Measurements from ENCODE around the gene FUZ. TPM values are rescaled to one million over a fixed set of nuclear protein-coding genes. Genes with fewer than 3 reads are reported as not detected.

The FUZ gene, protein sequence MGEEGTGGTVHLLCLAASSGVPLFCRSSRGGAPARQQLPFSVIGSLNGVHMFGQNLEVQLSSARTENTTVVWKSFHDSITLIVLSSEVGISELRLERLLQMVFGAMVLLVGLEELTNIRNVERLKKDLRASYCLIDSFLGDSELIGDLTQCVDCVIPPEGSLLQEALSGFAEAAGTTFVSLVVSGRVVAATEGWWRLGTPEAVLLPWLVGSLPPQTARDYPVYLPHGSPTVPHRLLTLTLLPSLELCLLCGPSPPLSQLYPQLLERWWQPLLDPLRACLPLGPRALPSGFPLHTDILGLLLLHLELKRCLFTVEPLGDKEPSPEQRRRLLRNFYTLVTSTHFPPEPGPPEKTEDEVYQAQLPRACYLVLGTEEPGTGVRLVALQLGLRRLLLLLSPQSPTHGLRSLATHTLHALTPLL
- 13.9 TPM for total RNA-seq (2021; ENCODE audit: unreplicated experiment)
- 19.6 TPM for polyA plus RNA-seq (2012; ENCODE audit: insufficient read length)
- percentile 45 among the genes with signal in this experiment for Bru-seq, nascent RNA
- BruChase-seq, experiment 1, labeled RNA remaining after a 2-hour chase: percentile 46 among the genes with signal in this experiment
- percentile 56 among the genes with signal in this experiment for BruChase-seq, experiment 2, labeled RNA remaining after a 6-hour chase
- long read RNA-seq, transcript FUZ-201 (11 exons, 1,675 nt): major isoform, 8 of 19 reads
- long read RNA-seq, partial matches to known transcripts: 2 of 19 reads
- long read RNA-seq, other reads (novel, unspliced or antisense): 5 of 19 reads

DNA sequence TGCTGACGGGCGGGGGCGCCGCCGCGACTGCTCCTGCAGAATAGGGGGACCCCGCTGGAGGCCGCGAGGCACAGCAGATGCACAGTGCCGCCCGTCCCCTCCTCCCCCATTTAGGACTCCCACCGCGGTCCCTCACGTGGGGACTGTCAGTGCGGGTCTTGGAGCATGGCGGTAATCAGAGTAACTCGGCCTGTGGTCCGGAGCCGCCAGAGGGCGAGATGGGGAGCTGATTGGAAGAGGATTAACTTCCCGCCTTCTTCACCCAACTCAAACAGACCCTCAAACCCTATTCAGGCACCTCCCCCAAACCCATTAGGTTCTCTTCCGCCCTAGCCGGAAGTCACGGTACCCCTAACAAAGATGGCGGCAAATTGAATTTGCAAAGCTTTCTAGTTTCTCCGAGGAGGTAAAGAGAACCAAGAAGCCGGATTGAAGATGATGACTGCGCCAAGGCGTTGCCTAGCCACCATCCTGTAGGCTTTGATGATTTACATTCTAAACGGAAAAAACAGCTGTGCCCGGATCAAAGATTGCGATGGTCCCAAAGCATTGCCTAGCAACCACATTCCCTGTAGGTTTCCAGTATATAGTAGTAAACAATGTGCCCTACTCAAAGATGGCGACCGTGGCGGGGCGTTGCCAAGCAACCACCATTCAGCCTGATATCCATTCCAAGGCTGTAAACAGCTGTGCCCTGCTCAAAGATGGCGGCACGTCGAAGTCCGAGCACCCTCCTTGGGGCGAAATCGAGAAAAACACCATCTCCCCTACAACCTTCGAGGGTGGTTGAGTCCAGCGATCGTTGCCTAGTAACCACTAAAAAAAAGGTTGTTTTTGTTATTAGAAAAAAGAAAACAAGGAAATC is at the start of gene FUZ:
TSS of gene FUZ (minus strand) at position 296 of the 865 bp plus-strand sequence. CDS start at position 110, 186 bp downstream.
- ATAC-seq: peak; percentile 84
- ChIA-PET CTCF (interaction anchor here (0.6 kb wide), 1 partner anchor 192 kb away, joined by 3 read pairs; no protein-coding TSS in a partner anchor), POLR2A (interaction anchor here (0.5 to 0.6 kb wide), 4 partner anchors 11 to 56 kb away, joined by 3 to 7 read pairs (median 4); partner anchors contain the start of gene PTOV1)

DNA sequence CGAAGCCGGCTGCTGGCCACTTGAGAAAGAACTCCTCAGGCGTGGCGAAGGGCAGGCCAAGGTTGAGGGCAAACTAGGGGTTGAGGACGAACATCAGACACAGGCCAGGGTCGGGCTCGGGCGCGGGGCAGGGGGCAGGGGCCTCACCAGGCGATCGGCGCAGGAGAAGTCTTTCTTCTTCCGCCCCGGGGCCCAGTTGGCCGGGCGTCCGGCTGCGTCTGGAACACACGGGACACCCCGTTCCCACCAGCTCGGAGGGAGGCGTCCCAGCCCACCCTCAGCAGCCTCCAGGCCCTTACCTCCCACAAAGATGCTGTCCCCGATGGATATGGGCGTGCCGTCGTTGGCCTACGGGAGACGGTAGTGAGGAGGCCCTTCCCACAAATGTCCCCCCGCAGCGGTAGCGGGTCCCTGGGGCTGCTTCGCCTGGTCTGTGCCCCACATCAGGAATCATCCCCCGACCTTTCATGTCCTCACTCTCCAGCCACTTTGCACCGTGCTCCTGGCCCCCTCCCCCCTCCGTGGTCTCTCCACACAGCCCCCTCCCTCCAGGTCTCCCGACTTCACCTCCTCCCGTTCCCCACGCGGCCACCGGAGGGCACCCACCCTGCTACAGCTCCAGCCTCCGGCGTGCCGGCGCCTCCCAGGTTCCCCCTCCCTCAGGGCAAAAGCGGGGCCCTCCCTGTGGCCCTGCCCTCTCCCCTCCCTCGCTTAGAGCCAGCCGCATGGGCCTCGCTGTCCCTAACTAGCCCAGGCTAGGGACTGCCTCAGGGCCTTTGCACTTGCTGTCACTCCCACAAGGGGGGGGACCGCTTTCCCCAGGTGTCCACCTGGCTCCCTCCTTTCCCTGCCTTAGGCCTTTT is 49.5 kb upstream of the FUZ start:
- H3K36me3 ChIP-seq (ENCODE audit: control insufficient read depth, insufficient read depth, low read length): no peaks in the 10 kb centered on the region
- in situ Hi-C loops (cut with HindIII; ENCODE audit: low pct_unique_long_range_greater_than_20kb, low sequenced_read_pairs): no loop called here
- peak overlapping the region; percentile 39; the same call in 1 of the 2 replicates for H3K27ac ChIP-seq (ENCODE audit: low read length)
- H3K9me3 ChIP-seq (ENCODE audit: control insufficient read depth, insufficient read depth, low read depth, low read length): no peaks in the 10 kb centered on the region
- TF ChIP-seq TCF7L2 (IDR thresholded peaks at IDR 0.05; ENCODE audit: low read depth, low read length): no peak
- TF ChIP-seq, protein P1, sequence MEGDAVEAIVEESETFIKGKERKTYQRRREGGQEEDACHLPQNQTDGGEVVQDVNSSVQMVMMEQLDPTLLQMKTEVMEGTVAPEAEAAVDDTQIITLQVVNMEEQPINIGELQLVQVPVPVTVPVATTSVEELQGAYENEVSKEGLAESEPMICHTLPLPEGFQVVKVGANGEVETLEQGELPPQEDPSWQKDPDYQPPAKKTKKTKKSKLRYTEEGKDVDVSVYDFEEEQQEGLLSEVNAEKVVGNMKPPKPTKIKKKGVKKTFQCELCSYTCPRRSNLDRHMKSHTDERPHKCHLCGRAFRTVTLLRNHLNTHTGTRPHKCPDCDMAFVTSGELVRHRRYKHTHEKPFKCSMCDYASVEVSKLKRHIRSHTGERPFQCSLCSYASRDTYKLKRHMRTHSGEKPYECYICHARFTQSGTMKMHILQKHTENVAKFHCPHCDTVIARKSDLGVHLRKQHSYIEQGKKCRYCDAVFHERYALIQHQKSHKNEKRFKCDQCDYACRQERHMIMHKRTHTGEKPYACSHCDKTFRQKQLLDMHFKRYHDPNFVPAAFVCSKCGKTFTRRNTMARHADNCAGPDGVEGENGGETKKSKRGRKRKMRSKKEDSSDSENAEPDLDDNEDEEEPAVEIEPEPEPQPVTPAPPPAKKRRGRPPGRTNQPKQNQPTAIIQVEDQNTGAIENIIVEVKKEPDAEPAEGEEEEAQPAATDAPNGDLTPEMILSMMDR (IDR thresholded peaks at IDR 0.05): no peak; the same call in 1 of the 2 replicates
- TF ChIP-seq POLR2AphosphoS5 (IDR thresholded peaks at IDR 0.05; ENCODE audit: low read depth, low read length): no peak
- TF ChIP-seq, protein P2, sequence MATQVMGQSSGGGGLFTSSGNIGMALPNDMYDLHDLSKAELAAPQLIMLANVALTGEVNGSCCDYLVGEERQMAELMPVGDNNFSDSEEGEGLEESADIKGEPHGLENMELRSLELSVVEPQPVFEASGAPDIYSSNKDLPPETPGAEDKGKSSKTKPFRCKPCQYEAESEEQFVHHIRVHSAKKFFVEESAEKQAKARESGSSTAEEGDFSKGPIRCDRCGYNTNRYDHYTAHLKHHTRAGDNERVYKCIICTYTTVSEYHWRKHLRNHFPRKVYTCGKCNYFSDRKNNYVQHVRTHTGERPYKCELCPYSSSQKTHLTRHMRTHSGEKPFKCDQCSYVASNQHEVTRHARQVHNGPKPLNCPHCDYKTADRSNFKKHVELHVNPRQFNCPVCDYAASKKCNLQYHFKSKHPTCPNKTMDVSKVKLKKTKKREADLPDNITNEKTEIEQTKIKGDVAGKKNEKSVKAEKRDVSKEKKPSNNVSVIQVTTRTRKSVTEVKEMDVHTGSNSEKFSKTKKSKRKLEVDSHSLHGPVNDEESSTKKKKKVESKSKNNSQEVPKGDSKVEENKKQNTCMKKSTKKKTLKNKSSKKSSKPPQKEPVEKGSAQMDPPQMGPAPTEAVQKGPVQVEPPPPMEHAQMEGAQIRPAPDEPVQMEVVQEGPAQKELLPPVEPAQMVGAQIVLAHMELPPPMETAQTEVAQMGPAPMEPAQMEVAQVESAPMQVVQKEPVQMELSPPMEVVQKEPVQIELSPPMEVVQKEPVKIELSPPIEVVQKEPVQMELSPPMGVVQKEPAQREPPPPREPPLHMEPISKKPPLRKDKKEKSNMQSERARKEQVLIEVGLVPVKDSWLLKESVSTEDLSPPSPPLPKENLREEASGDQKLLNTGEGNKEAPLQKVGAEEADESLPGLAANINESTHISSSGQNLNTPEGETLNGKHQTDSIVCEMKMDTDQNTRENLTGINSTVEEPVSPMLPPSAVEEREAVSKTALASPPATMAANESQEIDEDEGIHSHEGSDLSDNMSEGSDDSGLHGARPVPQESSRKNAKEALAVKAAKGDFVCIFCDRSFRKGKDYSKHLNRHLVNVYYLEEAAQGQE (IDR thresholded peaks at IDR 0.05; ENCODE audit: insufficient read depth in 1 of 2, low read depth in 2 of 2, low read length in 1 of 2): no peak
- no peak for TF ChIP-seq SIN3A (IDR thresholded peaks at IDR 0.05; ENCODE audit: borderline replicate concordance, insufficient read depth, low read depth, low read length)
- ChIA-PET CTCF (no interaction called here), POLR2A (no interaction called here)
- no TSS peak for BruUV-seq (replicated peaks)
- intact Hi-C loops (cut with micrococcal nuclease; ENCODE audit: unreplicated experiment): no loop called here
- no peaks in the 10 kb centered on the region for H3K27me3 ChIP-seq (ENCODE audit: control insufficient read depth, insufficient read depth, low read length)
- ATAC-seq (no peak), DNase-seq (ENCODE audit: low read depth, low spot score) (no peak)
- H3K4me1 ChIP-seq (ENCODE audit: control insufficient read depth, insufficient read depth, low read length): peaks cover 37% of the 10 kb centered on the region
- H3K4me3 ChIP-seq (ENCODE audit: low read depth in 2 of 2, low read length in 2 of 2): no peak overlapping the region

More for the DNA sequence above, at the start of gene FUZ:
- H3K27me3 ChIP-seq (ENCODE audit: control insufficient read depth, insufficient read depth, low read length): no peaks in the 10 kb centered on the region
- BruUV-seq (replicated peaks): TSS peak; percentile 96
- peak within 1 kb of the TSS; percentile 75 to 84 for H3K4me3 ChIP-seq (ENCODE audit: low read depth in 2 of 2, low read length in 2 of 2)
- in situ Hi-C loops (cut with HindIII; ENCODE audit: low pct_unique_long_range_greater_than_20kb, low sequenced_read_pairs) (no loop called here), intact Hi-C loops (cut with micrococcal nuclease; ENCODE audit: unreplicated experiment) (no loop called here)
- peak within 1 kb of the TSS; percentile 90 for H3K27ac ChIP-seq (ENCODE audit: low read length)
- DNase-seq (ENCODE audit: low read depth, low spot score): peak; percentile 91
- H3K9me3 ChIP-seq (ENCODE audit: control insufficient read depth, insufficient read depth, low read depth, low read length): no peaks in the 10 kb centered on the region
- H3K36me3 ChIP-seq (ENCODE audit: control insufficient read depth, insufficient read depth, low read length): no peaks in the 10 kb centered on the region
- H3K4me1 ChIP-seq (ENCODE audit: control insufficient read depth, insufficient read depth, low read length): peaks cover 9% of the 10 kb centered on the region
- peak; percentile 93 for TF ChIP-seq TCF7L2 (IDR thresholded peaks at IDR 0.05; ENCODE audit: low read depth, low read length)
- TF ChIP-seq SIN3A (IDR thresholded peaks at IDR 0.05; ENCODE audit: borderline replicate concordance, insufficient read depth, low read depth, low read length): 0 out of 2 replicates have a peak, but pooled peaks have one; percentile 27
- TF ChIP-seq POLR2AphosphoS5 (IDR thresholded peaks at IDR 0.05; ENCODE audit: low read depth, low read length): no peak; the same call in 1 of the 2 replicates
- TF ChIP-seq, protein P1 (IDR thresholded peaks at IDR 0.05): no peak
